K562 (cell line): ENCODE data around the gene BCL3. TPM values are rescaled to one million over a fixed set of nuclear protein-coding genes. Genes with fewer than 3 reads are reported as not detected.

Experiments used
- ATAC-seq: fragments of 200-7000 bp; cut with Tn5 transposase; 3 replicates; pipeline ENCODE4 v1.9.1; 2020; ENCODE audit warnings: moderate library complexity
- BruUV-seq: library from RNA; stranded (reverse); fragments of 400-500 nt; replicated peaks from 2 replicates; lab custom pipeline; 2021; lab: Mats Ljungman, UMichigan
- CTCF ChIA-PET: fragments of 300-600 bp; formaldehyde crosslinking; extraction: SDS; loops from one replicate; lab custom pipeline; 2021; ENCODE audit warnings: low intra/inter-chr PET ratio; lab: Yijun Ruan, JAX
- POLR2A ChIA-PET: fragments of 300-600, 350-650 bp; sonication (Branson Sonifier 250); formaldehyde crosslinking; extraction: SDS; loops from one replicate; lab custom pipeline; 2021; ENCODE audit warnings: antibody characterized with exemption, inconsistent platforms; lab: Yijun Ruan, JAX
- DNase-seq, 4 experiments: peaks; one replicate each; pipeline versions ENCODE4 v3.0.0 to v3.0.0-alpha.2; 2011 to 2018; ENCODE audit warnings: low spot score in 3 of 4, mixed read lengths in 3 of 4; ENCODE audit errors: extremely low read depth in 1 of 4
- FAIRE-seq: peaks from 2 replicates; lab custom pipeline; 2011; peaks lifted over from hg19 to GRCh38; lab: Jason Lieb, UNC
- H2AFZ ChIP-seq: 2 replicates; pipeline ENCODE4 v1.6.0; 2011; ENCODE audit warnings: low read depth, low read length, control low read depth, inconsistent platforms
- H3K27ac ChIP-seq: fragments of 200-600 bp; 3 replicates; pipeline ENCODE4 v1.8.0; 2011; ENCODE audit warnings: low read depth, mild to moderate bottlenecking, control low read depth, inconsistent platforms, low read length, moderate library complexity, mixed read lengths; ENCODE audit errors: extremely low read depth
- H3K27me3 ChIP-seq, 2 experiments: fragments of 300-600 bp in 1 of 2; 2 replicates in 1 of 2; 3 replicates in 1 of 2; pipeline versions ENCODE4 v1.6.0 to v1.8.0; 2011; ENCODE audit warnings: inconsistent platforms in 2 of 2, low read length in 2 of 2, mild to moderate bottlenecking in 1 of 2, mixed read lengths in 1 of 2, moderate library complexity in 1 of 2; ENCODE audit not compliant: control insufficient read depth in 2 of 2, insufficient read depth in 2 of 2
- H3K36me3 ChIP-seq: fragments of 300-600 bp; 3 replicates; pipeline ENCODE4 v1.8.0; 2011; ENCODE audit warnings: mild to moderate bottlenecking, low read length, inconsistent platforms; ENCODE audit not compliant: control insufficient read depth, insufficient read depth
- H3K4me1 ChIP-seq, 2 experiments: fragments of 200-600 bp in 1 of 2; replicated peaks in 1 of 2; 2 replicates in 1 of 2; 3 replicates in 1 of 2; pipeline versions ENCODE4 v1.5.1 to v1.8.0; 2011; ENCODE audit warnings: inconsistent platforms in 2 of 2, low read length in 2 of 2, mild to moderate bottlenecking in 1 of 2, mixed read lengths in 1 of 2, moderate library complexity in 1 of 2; ENCODE audit not compliant: control insufficient read depth in 2 of 2, insufficient read depth in 2 of 2
- H3K4me2 ChIP-seq: 2 replicates; pipeline ENCODE4 v1.6.1; 2011; ENCODE audit warnings: low read length, control low read depth, inconsistent platforms, mixed read lengths; ENCODE audit not compliant: insufficient read depth
- H3K4me3 ChIP-seq: fragments of 200-600 bp; sonication (generic), shearing (Covaris generic); 2 replicates; pipeline ENCODE4 v1.5.1; 2016; ENCODE audit warnings: control low read depth, inconsistent platforms
- H3K79me2 ChIP-seq: fragments of 200-600 bp; 3 replicates; pipeline ENCODE4 v1.8.0; 2011; ENCODE audit warnings: low read length, inconsistent platforms; ENCODE audit not compliant: control insufficient read depth, insufficient read depth
- H3K9ac ChIP-seq, 2 experiments: 2 replicates each; pipeline versions ENCODE4 v1.6.0 to v1.6.1; 2011; ENCODE audit warnings: low read depth in 2 of 2, low read length in 2 of 2, control low read depth in 1 of 2, inconsistent platforms in 1 of 2, mild to moderate bottlenecking in 1 of 2, mixed read lengths in 1 of 2; ENCODE audit not compliant: insufficient read depth in 1 of 2
- H3K9me1 ChIP-seq: one replicate; pipeline ENCODE4 v1.6.0; 2011; ENCODE audit warnings: inconsistent platforms, mild to moderate bottlenecking, low read length, moderate library complexity; ENCODE audit not compliant: control insufficient read depth, insufficient read depth
- H3K9me3 ChIP-seq: replicated peaks from 2 replicates; pipeline ENCODE4 v1.5.1; 2011; ENCODE audit warnings: low read depth, low read length, inconsistent platforms; ENCODE audit not compliant: control insufficient read depth, insufficient read depth
- H4K20me1 ChIP-seq: replicated peaks from 2 replicates; pipeline ENCODE4 v1.6.1; 2011; ENCODE audit warnings: low read length, inconsistent platforms, mixed read lengths; ENCODE audit not compliant: control insufficient read depth, insufficient read depth
- CHD2 ChIP-seq: IDR thresholded peaks from 2 replicates; pipeline ENCODE4 v1.6.1; 2011; ENCODE audit warnings: low read depth, low read length
- SETDB1 ChIP-seq: IDR thresholded peaks from one replicate; pipeline ENCODE4 v1.6.1; 2012; ENCODE audit warnings: low read length, control low read depth, inconsistent platforms
- ZBTB7A ChIP-seq: IDR thresholded peaks from 2 replicates; pipeline ENCODE4 v1.6.1; 2011; ENCODE audit warnings: low read depth, mild to moderate bottlenecking, low read length, moderate library complexity, borderline replicate concordance; ENCODE audit not compliant: control insufficient read depth
- ZEB2 ChIP-seq: fragments of 450-650 bp; IDR thresholded peaks from 2 replicates; pipeline ENCODE4 v1.6.1; 2016
- WGBS: fragments of 100-300 bp; shearing (Covaris generic); methylation state at CpG from one replicate; pipeline ENCODE4 v1.1.6; 2016; ENCODE audit warnings: low coverage, mixed read lengths; ENCODE audit not compliant: insufficient coverage; ENCODE audit errors: missing lambda C conversion rate; 5-methylcytosine and 5-hydroxymethylcytosine counted together
- in situ Hi-C: fragments of 300-500 bp; cut with MboI; formaldehyde crosslinking; loops from 4 replicates; pipeline ENCODE4 v1.15.0; 2018; ENCODE audit warnings: inconsistent platforms, mixed read lengths
- intact Hi-C: fragments of 100-400 bp; cut with micrococcal nuclease; formaldehyde crosslinking; loops from 2 replicates; pipeline ENCODE4 v1.14.2; 2022
- polyA plus RNA-seq, 8 experiments: library from polyadenylated mRNA; depleted of rRNA in 4 of 8; stranded (reverse) in 5 of 8; unstranded in 3 of 8; fragments of >200 nt; fragmentation: Nextera tagmentation in 2 of 8; fragmentation: Illumina TruSeq in 1 of 8; extraction: Ambion mirVana in 2 of 8; extraction: Trizol in 1 of 8; gene quantifications; 2 replicates each; pipeline versions ENCODE4 v1.2.1 to v1.2.3, GENCODE V29; 2011 to 2014; ENCODE audit warnings: inconsistent platforms in 1 of 8, missing spikeins in 1 of 8
- total RNA-seq, 7 experiments: library from RNA; depleted of rRNA in 6 of 7; stranded (reverse); fragments of >200 nt in 6 of 7; fragmentation: Illumina TruSeq in 2 of 7; extraction: Trizol in 2 of 7; gene quantifications; 2 replicates each; pipeline versions ENCODE4 v1.2.1 to v1.2.3, GENCODE V29; 2011 to 2021; ENCODE audit warnings: low replicate concordance in 1 of 7
- TF ChIP-seq, protein P1 (sequence below): IDR thresholded peaks from 2 replicates; pipeline ENCODE4 v1.6.1; 2011; ENCODE audit warnings: borderline replicate concordance, low read depth, mild to moderate bottlenecking, moderate library complexity, low read length; ENCODE audit not compliant: insufficient read depth, poor library complexity, severe bottlenecking
- TF ChIP-seq, protein P2 (sequence below), 3 experiments: IDR thresholded peaks in 2 of 3; conservative IDR thresholded peaks in 1 of 3; 2 replicates each; pipeline ENCODE4 v1.5.1; 2011 to 2012; ENCODE audit warnings: low read length in 3 of 3, mild to moderate bottlenecking in 3 of 3, control low read depth in 2 of 3, improper control_type of control experiment in 1 of 3, inconsistent platforms in 1 of 3, low read depth in 1 of 3, mixed read lengths in 1 of 3, moderate library complexity in 1 of 3; ENCODE audit not compliant: insufficient read depth in 2 of 3

BCL3 gene
- total and polyA plus RNA-seq, 9 of the 15 experiments (the other 6 are each of a cell fraction or from before 2014, with no cell fraction given), result 0.03 to 2.4 (median 0.50) TPM; not detected in 1

DNA sequence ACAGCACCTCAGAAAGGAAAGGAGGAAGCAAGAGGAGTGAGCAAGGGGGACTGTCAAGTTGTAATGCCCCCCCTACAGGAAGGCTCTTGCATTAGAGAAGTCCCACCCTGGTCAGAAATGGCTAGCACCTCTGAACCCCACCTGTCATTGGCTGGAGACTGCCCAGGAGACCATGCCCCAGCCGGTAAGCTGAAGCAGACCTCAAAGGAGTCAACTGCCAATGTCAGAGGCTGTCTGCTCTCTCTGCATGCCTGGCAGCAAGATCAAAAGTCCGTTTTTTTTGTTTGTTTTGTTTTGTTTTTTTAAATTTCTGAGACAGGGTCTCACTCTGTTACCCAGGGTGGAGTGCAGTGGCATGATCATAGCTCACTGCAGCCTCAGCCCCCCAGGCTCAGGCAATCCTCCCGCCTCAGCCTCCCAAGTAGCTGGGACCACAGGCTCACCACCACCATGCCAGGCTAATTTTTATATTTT lies 8.1 kb upstream of the BCL3 start:
- BruUV-seq, result no TSS peak
- Histone ChIP-seq H3K36me3 (no peaks in the 10 kb centered on the region), H3K27me3 (no peaks in the 10 kb centered on the region), H3K79me2 (no peaks in the 10 kb centered on the region), H3K9me3 (no peaks in the 10 kb centered on the region), H4K20me1 (no peaks in the 10 kb centered on the region), H3K4me2 (no peak overlapping the region), H3K9me1 (no peaks in the 10 kb centered on the region), H2AFZ (peak overlapping the region; percentile 72), H3K4me1 (peaks cover 21 to 22% of the 10 kb centered on the region in 2 experiments), H3K27ac (no peak overlapping the region), H3K4me3 (no peak overlapping the region), H3K9ac (no peak overlapping the region; a peak in 1 of 4 replicates)
- WGBS, result 33% methylated on average over 3 of the region's 3 CpGs
- CTCF ChIA-PET, result no interaction called here
- intact Hi-C loops, result no loop called here
- POLR2A ChIA-PET, result interaction anchor here (1.0 kb wide), 1 partner anchor 17 kb away, joined by 3 read pairs; no protein-coding TSS in a partner anchor
- FAIRE-seq (peak; percentile 79), ATAC-seq (peak; percentile 62), DNase-seq (peak; percentile 49 to 56 (median 52))
- peak; percentile 48; the same call in 1 of the 2 replicates for TF ChIP-seq ZBTB7A
- TF ChIP-seq, protein P1, sequence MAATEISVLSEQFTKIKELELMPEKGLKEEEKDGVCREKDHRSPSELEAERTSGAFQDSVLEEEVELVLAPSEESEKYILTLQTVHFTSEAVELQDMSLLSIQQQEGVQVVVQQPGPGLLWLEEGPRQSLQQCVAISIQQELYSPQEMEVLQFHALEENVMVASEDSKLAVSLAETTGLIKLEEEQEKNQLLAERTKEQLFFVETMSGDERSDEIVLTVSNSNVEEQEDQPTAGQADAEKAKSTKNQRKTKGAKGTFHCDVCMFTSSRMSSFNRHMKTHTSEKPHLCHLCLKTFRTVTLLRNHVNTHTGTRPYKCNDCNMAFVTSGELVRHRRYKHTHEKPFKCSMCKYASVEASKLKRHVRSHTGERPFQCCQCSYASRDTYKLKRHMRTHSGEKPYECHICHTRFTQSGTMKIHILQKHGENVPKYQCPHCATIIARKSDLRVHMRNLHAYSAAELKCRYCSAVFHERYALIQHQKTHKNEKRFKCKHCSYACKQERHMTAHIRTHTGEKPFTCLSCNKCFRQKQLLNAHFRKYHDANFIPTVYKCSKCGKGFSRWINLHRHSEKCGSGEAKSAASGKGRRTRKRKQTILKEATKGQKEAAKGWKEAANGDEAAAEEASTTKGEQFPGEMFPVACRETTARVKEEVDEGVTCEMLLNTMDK, result peak; percentile 74
- TF ChIP-seq, protein P2, sequence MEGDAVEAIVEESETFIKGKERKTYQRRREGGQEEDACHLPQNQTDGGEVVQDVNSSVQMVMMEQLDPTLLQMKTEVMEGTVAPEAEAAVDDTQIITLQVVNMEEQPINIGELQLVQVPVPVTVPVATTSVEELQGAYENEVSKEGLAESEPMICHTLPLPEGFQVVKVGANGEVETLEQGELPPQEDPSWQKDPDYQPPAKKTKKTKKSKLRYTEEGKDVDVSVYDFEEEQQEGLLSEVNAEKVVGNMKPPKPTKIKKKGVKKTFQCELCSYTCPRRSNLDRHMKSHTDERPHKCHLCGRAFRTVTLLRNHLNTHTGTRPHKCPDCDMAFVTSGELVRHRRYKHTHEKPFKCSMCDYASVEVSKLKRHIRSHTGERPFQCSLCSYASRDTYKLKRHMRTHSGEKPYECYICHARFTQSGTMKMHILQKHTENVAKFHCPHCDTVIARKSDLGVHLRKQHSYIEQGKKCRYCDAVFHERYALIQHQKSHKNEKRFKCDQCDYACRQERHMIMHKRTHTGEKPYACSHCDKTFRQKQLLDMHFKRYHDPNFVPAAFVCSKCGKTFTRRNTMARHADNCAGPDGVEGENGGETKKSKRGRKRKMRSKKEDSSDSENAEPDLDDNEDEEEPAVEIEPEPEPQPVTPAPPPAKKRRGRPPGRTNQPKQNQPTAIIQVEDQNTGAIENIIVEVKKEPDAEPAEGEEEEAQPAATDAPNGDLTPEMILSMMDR (IDR thresholded peaks at IDR 0.05 in 2 of 3, conservative IDR thresholded peaks at IDR 0.05 in 1 of 3; ENCODE audit: insufficient read depth in 2 of 3, low read depth in 1 of 3, low read length in 3 of 3), result 0 out of 6 replicates have a peak, but pooled peaks of 1 of the 3 experiments have one; percentile 27
- no peak for TF ChIP-seq CHD2
- TF ChIP-seq ZEB2, result no peak
- TF ChIP-seq SETDB1, result no peak
- in situ Hi-C loops, result no loop called here
